Right renal cortex interstitium (tissue), 3 donors: ENCODE data around the gene PCDHA7. TPM values are rescaled to one million over a fixed set of nuclear protein-coding genes. Genes with fewer than 3 reads are reported as not detected.
"Not testable (repeated sequence)": the region's sequence is repeated elsewhere in the genome, so short reads cannot be mapped to it uniquely, and the experiment has no call there.

ENCODE experiments used
- DNase-seq, 3 donors: peaks; one replicate each; pipeline ENCODE4 v3.0.0-alpha.2; 2013; ENCODE audit warnings: low read depth in 3 of 3, low spot score in 2 of 3
- polyA plus RNA-seq, 3 donors: library from polyadenylated mRNA; unstranded; fragments of 120-200 nt; gene quantifications; one replicate each; pipeline ENCODE4 v1.2.1, GENCODE V29; 2013; ENCODE audit not compliant: insufficient read length in 3 of 3

PCDHA7 gene
- polyA plus RNA-seq, 3 donors: 0.20 to 0.47 (median 0.22) TPM

DNA sequence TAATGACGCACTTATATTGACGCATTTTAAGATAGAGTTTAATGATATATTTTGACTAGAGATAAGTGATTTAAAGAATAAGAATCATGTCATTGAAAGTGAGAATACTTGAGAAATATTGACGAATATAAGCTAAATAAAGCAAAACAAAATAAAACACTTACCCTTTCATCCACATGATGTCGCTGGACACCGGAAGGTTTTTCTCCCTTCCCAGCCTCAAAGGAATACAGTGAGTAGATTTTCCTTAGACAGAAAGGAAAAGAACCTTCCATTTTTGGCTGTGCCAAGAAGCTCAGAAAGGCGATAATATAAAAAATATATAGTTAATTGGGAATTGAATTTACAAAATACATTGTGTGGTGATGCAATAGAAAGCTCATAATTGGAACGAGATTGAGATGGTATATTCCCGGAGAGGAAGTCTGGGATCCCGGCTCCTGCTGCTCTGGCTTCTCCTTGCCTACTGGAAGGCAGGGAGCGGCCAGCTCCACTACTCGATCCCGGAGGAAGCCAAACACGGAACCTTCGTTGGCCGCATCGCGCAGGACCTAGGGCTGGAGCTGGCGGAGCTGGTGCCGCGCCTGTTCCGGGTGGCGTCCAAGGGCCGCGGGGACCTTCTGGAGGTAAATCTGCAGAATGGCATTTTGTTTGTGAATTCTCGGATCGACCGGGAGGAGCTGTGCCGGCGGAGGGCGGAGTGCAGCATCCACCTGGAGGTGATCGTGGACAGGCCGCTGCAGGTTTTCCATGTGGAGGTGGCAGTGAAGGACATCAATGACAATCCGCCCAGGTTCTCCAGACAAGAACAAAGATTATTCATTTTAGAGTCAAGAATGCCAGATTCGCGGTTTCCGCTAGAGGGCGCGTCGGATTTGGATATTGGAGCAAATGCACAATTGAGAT lies 12.4 kb upstream of the PCDHA7 start, which contains the start of gene PCDHA5:
Gene PCDHA5 (plus strand): TSS at position 239 of the 906 bp plus-strand sequence.
- DNase-seq: no peak

GRCh38 chr5:140822281-140822629 lies 11.8 kb upstream of the PCDHA7 start:
- no peak for DNase-seq

GRCh38 chr5:140822969-140823368 lies 11.1 kb upstream of the PCDHA7 start:
- not testable (repeated sequence) for DNase-seq

DNA sequence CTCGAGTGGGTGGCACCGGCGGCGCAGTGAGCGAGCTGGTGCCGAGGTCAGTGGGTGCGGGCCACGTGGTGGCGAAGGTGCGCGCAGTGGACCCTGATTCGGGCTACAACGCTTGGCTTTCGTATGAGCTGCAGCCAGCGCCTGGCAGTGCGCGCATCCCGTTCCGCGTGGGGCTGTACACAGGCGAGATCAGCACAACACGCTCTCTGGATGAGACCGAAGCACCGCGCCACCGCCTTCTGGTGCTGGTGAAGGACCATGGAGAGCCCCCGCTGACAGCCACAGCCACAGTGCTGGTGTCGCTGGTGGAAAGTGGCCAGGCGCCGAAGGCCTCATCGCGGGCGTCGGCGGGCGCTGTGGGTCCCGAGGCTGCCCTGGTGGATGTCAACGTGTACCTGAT lies 10.6 kb upstream of the PCDHA7 start:
- no peak for DNase-seq

DNA sequence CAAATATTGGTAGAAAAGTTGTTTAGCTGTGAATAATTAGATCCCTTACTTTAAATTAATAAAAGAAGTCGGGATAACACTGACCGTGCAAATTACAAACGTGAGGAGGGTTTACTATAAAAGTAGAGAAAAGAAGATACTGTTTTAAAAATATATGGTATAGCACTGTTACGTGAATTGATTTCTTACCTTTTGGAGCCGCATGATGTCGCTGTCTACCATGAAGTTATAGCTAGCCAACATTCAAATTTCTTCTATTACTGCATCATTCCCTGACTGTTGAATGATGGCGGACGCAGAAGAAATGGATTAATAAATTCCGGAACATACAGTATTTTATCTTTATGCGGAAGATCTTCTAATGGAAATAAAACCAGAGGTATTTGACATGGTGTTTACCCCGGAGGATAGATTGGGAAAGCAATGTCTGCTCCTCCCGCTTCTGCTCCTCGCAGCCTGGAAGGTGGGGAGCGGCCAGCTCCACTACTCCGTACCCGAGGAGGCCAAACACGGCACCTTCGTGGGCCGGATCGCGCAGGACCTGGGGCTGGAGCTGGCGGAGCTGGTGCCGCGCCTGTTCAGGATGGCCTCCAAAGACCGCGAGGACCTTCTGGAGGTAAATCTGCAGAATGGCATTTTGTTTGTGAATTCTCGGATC lies 6.2 kb upstream of the PCDHA7 start, which contains the start of gene PCDHA6:
Gene PCDHA6 (plus strand): TSS at position 257 of the 658 bp plus-strand sequence. CDS start 132 bp downstream, at position 389.
- no peak for DNase-seq

DNA sequence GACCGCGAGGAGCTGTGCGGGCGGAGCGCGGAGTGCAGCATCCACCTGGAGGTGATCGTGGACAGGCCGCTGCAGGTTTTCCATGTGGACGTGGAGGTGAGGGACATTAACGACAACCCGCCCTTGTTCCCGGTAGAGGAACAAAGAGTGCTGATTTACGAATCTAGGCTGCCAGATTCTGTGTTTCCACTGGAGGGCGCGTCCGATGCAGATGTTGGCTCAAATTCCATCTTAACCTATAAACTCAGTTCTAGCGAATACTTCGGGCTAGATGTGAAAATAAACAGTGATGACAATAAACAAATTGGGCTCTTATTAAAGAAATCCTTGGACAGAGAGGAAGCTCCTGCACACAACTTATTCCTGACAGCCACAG lies 5.7 kb upstream of the PCDHA7 start:
- DNase-seq: no peak

DNA sequence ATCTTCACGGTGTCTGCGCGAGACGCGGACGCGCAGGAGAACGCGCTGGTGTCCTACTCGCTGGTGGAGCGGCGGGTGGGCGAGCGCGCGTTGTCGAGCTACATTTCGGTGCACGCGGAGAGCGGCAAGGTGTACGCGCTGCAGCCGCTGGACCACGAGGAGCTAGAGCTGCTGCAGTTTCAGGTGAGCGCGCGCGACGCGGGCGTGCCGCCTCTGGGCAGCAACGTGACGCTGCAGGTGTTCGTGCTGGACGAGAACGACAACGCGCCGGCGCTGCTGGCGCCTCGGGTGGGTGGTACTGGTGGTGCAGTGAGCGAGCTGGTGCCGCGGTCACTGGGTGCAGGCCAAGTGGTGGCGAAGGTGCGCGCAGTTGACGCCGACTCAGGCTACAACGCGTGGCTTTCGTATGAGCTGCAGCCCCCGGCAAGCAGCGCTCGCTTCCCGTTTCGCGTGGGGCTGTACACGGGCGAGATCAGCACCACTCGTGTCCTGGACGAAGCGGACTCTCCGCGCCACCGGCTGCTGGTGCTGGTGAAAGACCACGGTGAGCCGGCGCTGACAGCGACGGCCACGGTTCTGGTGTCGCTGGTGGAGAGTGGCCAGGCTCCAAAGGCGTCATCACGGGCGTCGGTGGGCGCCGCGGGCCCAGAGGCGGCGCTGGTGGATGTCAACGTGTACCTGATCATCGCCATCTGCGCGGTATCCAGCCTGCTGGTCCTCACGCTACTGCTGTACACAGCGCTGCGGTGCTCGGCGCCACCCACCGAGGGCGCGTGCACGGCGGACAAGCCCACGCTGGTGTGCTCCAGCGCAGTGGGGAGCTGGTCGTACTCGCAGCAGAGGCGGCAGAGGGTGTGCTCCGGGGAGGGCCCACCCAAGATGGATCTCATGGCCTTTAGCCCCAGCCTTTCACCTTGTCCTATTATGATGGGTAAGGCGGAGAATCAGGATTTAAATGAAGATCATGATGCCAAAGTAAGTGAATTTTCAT lies 4.3 kb upstream of the PCDHA7 start:
- DNase-seq: not testable (repeated sequence)

DNA sequence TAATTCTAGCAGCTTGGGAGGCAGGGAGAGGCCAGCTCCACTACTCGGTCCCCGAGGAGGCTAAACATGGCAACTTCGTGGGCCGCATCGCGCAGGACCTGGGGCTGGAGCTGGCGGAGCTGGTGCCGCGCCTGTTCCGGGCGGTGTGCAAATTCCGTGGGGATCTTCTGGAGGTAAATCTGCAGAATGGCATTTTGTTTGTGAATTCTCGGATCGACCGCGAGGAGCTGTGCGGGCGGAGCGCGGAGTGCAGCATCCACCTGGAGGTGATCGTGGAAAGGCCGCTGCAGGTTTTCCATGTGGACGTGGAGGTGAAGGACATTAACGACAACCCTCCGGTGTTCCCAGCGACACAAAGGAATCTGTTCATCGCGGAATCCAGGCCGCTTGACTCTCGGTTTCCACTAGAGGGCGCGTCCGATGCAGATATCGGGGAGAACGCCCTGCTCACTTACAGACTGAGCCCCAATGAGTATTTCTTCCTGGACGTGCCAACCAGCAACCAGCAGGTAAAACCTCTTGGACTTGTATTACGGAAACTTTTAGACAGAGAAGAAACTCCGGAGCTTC lies 455 bp downstream of the PCDHA7 start:
- DNase-seq: not testable (repeated sequence)

- no peak for DNase-seq
These were observed 1.8 kb downstream of the PCDHA7 start for GRCh38 chr5:140835622-140836510.

DNA sequence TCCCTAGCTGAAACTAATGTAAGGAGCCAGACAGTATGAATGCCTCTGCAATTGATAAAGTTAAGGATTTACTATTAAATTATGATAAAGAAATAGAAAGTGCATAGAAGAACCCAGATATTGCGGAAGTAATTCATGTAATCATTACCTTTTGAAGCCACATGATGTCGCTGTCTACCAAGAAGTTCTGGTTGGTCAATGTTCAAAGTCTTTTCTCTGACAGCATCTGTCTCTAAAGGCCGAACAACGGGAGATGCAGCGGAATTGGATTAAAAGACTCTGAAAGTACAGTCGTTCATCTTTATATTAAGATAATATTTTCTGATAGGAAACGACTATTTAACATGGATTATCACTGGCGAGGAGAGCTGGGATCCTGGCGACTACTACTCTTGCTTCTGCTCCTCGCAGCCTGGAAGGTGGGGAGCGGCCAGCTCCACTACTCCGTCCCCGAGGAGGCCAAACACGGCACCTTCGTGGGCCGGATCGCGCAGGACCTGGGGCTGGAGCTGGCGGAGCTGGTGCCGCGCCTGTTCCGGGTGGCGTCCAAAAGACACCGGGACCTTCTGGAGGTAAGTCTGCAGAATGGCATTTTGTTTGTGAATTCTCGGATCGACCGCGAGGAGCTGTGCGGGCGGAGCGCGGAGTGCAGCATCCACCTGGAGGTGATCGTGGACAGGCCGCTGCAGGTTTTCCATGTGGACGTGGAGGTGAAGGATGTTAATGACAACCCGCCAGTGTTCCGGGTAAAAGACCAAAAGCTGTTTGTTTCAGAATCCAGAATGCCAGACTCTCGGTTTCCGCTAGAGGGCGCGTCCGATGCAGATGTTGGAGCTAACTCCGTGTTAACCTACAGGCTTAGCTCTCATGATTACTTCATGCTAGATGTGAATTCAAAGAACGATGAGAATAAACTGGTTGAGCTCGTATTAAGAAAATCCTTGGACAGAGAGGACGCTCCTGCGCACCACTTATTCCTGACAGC lies 7.2 kb downstream of the PCDHA7 start, which contains the start of gene PCDHA8:
Gene PCDHA8 (plus strand): TSS at position 210 of the 985 bp plus-strand sequence. CDS start 135 bp downstream, at position 345.
- DNase-seq: no peak

DNA sequence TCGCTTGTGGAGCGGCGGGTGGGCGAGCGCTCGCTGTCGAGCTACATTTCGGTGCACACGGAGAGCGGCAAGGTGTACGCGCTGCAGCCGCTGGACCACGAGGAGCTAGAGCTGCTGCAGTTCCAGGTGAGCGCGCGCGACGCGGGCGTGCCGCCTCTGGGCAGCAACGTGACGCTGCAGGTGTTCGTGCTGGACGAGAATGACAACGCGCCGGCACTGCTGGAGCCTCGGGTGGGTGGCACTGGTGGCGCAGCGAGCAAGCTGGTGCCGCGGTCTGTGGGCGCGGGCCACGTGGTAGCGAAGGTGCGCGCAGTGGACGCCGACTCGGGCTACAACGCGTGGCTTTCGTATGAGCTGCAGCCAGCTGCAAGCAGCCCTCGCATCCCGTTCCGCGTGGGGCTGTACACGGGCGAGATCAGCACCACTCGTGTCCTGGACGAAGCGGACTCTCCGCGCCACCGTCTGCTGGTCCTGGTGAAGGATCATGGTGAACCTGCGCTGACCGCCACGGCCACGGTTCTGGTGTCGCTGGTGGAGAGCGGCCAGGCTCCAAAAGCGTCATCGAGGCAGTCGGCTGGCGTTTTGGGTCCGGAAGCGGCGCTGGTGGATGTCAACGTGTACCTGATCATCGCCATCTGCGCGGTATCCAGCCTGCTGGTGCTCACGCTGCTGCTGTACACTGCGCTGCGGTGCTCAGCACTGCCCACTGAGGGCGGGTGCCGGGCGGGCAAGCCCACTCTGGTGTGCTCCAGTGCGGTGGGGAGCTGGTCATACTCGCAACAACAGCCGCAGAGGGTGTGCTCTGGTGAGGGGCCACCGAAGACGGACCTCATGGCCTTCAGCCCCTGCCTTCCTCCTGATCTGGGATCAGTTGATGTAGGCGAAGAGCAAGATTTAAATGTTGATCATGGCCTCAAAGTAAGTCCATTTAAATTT lies 9.0 kb downstream of the PCDHA7 start:
- DNase-seq: no peak

GRCh38 chr5:140848139-140849102 lies 14.4 kb downstream of the PCDHA7 start, which contains the start of gene PCDHA9:
Gene PCDHA9 (plus strand): TSS chr5:140848382. CDS start chr5:140848496, 114 bp downstream.
- not testable (repeated sequence) for DNase-seq

- not testable (repeated sequence) for DNase-seq
These were observed 16.0 kb downstream of the PCDHA7 start for GRCh38 chr5:140849831-140850634.

- no peak for DNase-seq
These were observed 22.0 kb downstream of the PCDHA7 start, which contains the start of gene PCDHA10 for GRCh38 chr5:140855772-140856674. Gene PCDHA10 (plus strand): TSS chr5:140855897. CDS start chr5:140856049, 152 bp downstream.
